Measurements from ENCODE around the gene SLC39A12.

The SLC39A12 gene

GRCh38 chr10:17963431-17963830 is 11.7 kb downstream of the SLC39A12 start:
- DNase-seq (ENCODE audit: low read depth), result no peak

GRCh38 chr10:17965649-17966235 is 14.0 kb downstream of the SLC39A12 start:
- no peak for DNase-seq (ENCODE audit: low read depth)

- DNase-seq (ENCODE audit: low read depth), result no peak
Observed at GRCh38 chr10:17974505-17974904, 22.8 kb downstream of the SLC39A12 start.

GRCh38 chr10:17980846-17981565 is 29.3 kb downstream of the SLC39A12 start:
- no peak for DNase-seq (ENCODE audit: low read depth)

GRCh38 chr10:17981766-17982380 is 30.2 kb downstream of the SLC39A12 start:
- DNase-seq (ENCODE audit: low read depth), result no peak

- DNase-seq (ENCODE audit: low read depth), result no peak
Observed at GRCh38 chr10:17984056-17984455, 32.3 kb downstream of the SLC39A12 start.

- DNase-seq (ENCODE audit: low read depth), result no peak
Observed at GRCh38 chr10:17984563-17984962, 32.8 kb downstream of the SLC39A12 start.

GRCh38 chr10:17989908-17990767 is 38.4 kb downstream of the SLC39A12 start:
- no peak for DNase-seq (ENCODE audit: low read depth)

GRCh38 chr10:17992266-17992665 is 40.5 kb downstream of the SLC39A12 start:
- no peak for DNase-seq (ENCODE audit: low read depth)

- no peak for DNase-seq (ENCODE audit: low read depth)
Observed at GRCh38 chr10:17993361-17993760, 41.6 kb downstream of the SLC39A12 start.

- no peak for DNase-seq (ENCODE audit: low read depth)
Observed at GRCh38 chr10:18000601-18001000, 48.9 kb downstream of the SLC39A12 start.

- no peak for DNase-seq (ENCODE audit: low read depth)
Observed at GRCh38 chr10:18005445-18005780, 53.7 kb downstream of the SLC39A12 start.

GRCh38 chr10:18005781-18006456 is 54.2 kb downstream of the SLC39A12 start:
- no peak for DNase-seq (ENCODE audit: low read depth)

GRCh38 chr10:18008986-18009385 is 57.3 kb downstream of the SLC39A12 start:
- DNase-seq (ENCODE audit: low read depth), result no peak

- no peak for DNase-seq (ENCODE audit: low read depth)
Observed at GRCh38 chr10:18010050-18010449, 58.3 kb downstream of the SLC39A12 start.

- DNase-seq (ENCODE audit: low read depth), result no peak
Observed at GRCh38 chr10:18020523-18020922, 68.8 kb downstream of the SLC39A12 start.

GRCh38 chr10:18021725-18022480 is 70.2 kb downstream of the SLC39A12 start:
- DNase-seq (ENCODE audit: low read depth), result no peak

GRCh38 chr10:18043148-18044006 is 91.7 kb downstream of the SLC39A12 start:
- no peak for DNase-seq (ENCODE audit: low read depth)

- no peak for DNase-seq (ENCODE audit: low read depth)
Observed at GRCh38 chr10:18044976-18045720, 93.4 kb downstream of the SLC39A12 start.

GRCh38 chr10:18056583-18056982 is 104.9 kb downstream of the SLC39A12 start:
- DNase-seq (ENCODE audit: low read depth), result no peak

All from activated T-cell treated with anti-CD3 and anti-CD28 coated beads for 48 hours (primary cell).